ENCODE results near the gene HYOU1. TPM values are rescaled to one million over a fixed set of nuclear protein-coding genes. Genes with fewer than 3 reads are reported as not detected.
"Not testable (repeated sequence)": the region's sequence is repeated elsewhere in the genome, so short reads cannot be mapped to it uniquely, and the experiment has no call there.

HYOU1 gene, protein sequence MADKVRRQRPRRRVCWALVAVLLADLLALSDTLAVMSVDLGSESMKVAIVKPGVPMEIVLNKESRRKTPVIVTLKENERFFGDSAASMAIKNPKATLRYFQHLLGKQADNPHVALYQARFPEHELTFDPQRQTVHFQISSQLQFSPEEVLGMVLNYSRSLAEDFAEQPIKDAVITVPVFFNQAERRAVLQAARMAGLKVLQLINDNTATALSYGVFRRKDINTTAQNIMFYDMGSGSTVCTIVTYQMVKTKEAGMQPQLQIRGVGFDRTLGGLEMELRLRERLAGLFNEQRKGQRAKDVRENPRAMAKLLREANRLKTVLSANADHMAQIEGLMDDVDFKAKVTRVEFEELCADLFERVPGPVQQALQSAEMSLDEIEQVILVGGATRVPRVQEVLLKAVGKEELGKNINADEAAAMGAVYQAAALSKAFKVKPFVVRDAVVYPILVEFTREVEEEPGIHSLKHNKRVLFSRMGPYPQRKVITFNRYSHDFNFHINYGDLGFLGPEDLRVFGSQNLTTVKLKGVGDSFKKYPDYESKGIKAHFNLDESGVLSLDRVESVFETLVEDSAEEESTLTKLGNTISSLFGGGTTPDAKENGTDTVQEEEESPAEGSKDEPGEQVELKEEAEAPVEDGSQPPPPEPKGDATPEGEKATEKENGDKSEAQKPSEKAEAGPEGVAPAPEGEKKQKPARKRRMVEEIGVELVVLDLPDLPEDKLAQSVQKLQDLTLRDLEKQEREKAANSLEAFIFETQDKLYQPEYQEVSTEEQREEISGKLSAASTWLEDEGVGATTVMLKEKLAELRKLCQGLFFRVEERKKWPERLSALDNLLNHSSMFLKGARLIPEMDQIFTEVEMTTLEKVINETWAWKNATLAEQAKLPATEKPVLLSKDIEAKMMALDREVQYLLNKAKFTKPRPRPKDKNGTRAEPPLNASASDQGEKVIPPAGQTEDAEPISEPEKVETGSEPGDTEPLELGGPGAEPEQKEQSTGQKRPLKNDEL
- total RNA-seq: 10 to 100 TPM; 70.8 to 84.5 TPM
- 10 to 100 TPM; 90.3 to 93.9 TPM for polyA plus RNA-seq (ENCODE audit: insufficient read length in 2 of 2)
- long read RNA-seq, donor 1, full-length matches to known transcripts: 8 of 8 reads
- long read RNA-seq, donor 1, partial matches to known transcripts: 0 of 8 reads
- long read RNA-seq, donor 1, other reads (novel, unspliced or antisense): 0 of 8 reads
- long read RNA-seq, donor 2, full-length matches to known transcripts: 2 of 2 reads
- long read RNA-seq, donor 2, partial matches to known transcripts: 0 of 2 reads
- long read RNA-seq, donor 2, other reads (novel, unspliced or antisense): 0 of 2 reads
- long read RNA-seq, donor 3, partial matches to known transcripts: 0 of 2 reads
- long read RNA-seq, donor 3, other reads (novel, unspliced or antisense): 0 of 2 reads
- long read RNA-seq, donor 4, partial matches to known transcripts: 5 of 6 reads
- long read RNA-seq, donor 4, other reads (novel, unspliced or antisense): 0 of 6 reads

GRCh38 chr11:119057000-119057769 is at the start of gene HYOU1:
Gene HYOU1, minus strand, starts transcription at chr11:119057205. Its CDS starts 1,045 bp downstream, at chr11:119056160.
- Histone ChIP-seq H3K27ac (ENCODE audit: low read depth, low read length) (peak within 1 kb of the TSS; percentile 92), H3K9me3 (ENCODE audit: control insufficient read depth, insufficient read depth, low read length) (no peaks in the 10 kb centered on the region), H3K4me3 (ENCODE audit: low read depth, low read length) (peak within 1 kb of the TSS; percentile 93), H3K27me3 (ENCODE audit: control insufficient read depth, insufficient read depth, low read length) (no peaks in the 10 kb centered on the region), H3K4me1 (ENCODE audit: control insufficient read depth, insufficient read depth, low read length) (peaks cover 21% of the 10 kb centered on the region), H3K36me3 (ENCODE audit: control insufficient read depth, insufficient read depth, low read length) (peaks cover 36% of the 10 kb centered on the region)
- DNase-seq (ENCODE audit: low read depth in 4 of 6, low spot score in 6 of 6): peak; percentile 77 to 99 (median 95)
- under 1% methylated on average over 79 of the region's 79 CpGs for WGBS (ENCODE audit: insufficient coverage)

- H3K4me3 ChIP-seq (ENCODE audit: low read depth, low read length): no peak overlapping the region
- H3K27ac ChIP-seq (ENCODE audit: low read depth, low read length): no peak overlapping the region
Measured at GRCh38 chr11:119103793-119104192, 46.8 kb upstream of the HYOU1 start.

GRCh38 chr11:119103161-119103664 is 46.2 kb upstream of the HYOU1 start:
- WGBS (ENCODE audit: insufficient coverage): 94% methylated on average over 14 of the region's 18 CpGs
- H3K36me3 ChIP-seq (ENCODE audit: control insufficient read depth, insufficient read depth, low read length); DNase-seq (ENCODE audit: low read depth in 4 of 6, low spot score in 6 of 6); H3K9me3 ChIP-seq (ENCODE audit: control insufficient read depth, insufficient read depth, low read length); H3K27me3 ChIP-seq (ENCODE audit: control insufficient read depth, insufficient read depth, low read length): not testable (repeated sequence)
- H3K4me1 ChIP-seq (ENCODE audit: control insufficient read depth, insufficient read depth, low read length): peaks cover 35% of the 10 kb centered on the region
- peak overlapping the region; percentile 98 for H3K27ac ChIP-seq (ENCODE audit: low read depth, low read length)
- H3K4me3 ChIP-seq (ENCODE audit: low read depth, low read length): peak overlapping the region; percentile 95

More at GRCh38 chr11:119103793-119104192, 46.8 kb upstream of the HYOU1 start:
- no peaks in the 10 kb centered on the region for H3K9me3 ChIP-seq (ENCODE audit: control insufficient read depth, insufficient read depth, low read length)
- H3K4me1 ChIP-seq (ENCODE audit: control insufficient read depth, insufficient read depth, low read length): peaks cover 41% of the 10 kb centered on the region
- peak in 1 of 6 donors; percentile 12 for DNase-seq (ENCODE audit: low read depth in 4 of 6, low spot score in 6 of 6)
- no peaks in the 10 kb centered on the region for H3K27me3 ChIP-seq (ENCODE audit: control insufficient read depth, insufficient read depth, low read length)
- WGBS (ENCODE audit: insufficient coverage): no CpG with 5 or more reads among the region's 4 CpGs
- H3K36me3 ChIP-seq (ENCODE audit: control insufficient read depth, insufficient read depth, low read length): no peaks in the 10 kb centered on the region

- H3K4me3 ChIP-seq (ENCODE audit: low read depth, low read length): peak within 1 kb of the TSS; percentile 95
- peak within 1 kb of the TSS; percentile 98 for H3K27ac ChIP-seq (ENCODE audit: low read depth, low read length)
- no peaks in the 10 kb centered on the region for H3K27me3 ChIP-seq (ENCODE audit: control insufficient read depth, insufficient read depth, low read length)
- H3K36me3 ChIP-seq (ENCODE audit: control insufficient read depth, insufficient read depth, low read length): peaks cover 13% of the 10 kb centered on the region
- 0% methylated on average over 30 of the region's 32 CpGs for WGBS (ENCODE audit: insufficient coverage)
- peaks cover 30% of the 10 kb centered on the region for H3K4me1 ChIP-seq (ENCODE audit: control insufficient read depth, insufficient read depth, low read length)
- DNase-seq (ENCODE audit: low read depth in 4 of 6, low spot score in 6 of 6): peak; percentile 86 to 99 (median 96)
- H3K9me3 ChIP-seq (ENCODE audit: control insufficient read depth, insufficient read depth, low read length): no peaks in the 10 kb centered on the region
Measured at GRCh38 chr11:119101759-119102423, 44.9 kb upstream of the HYOU1 start, which contains the start of gene DPAGT1. Gene DPAGT1, minus strand, starts transcription at chr11:119101853. Its CDS starts 198 bp downstream, at chr11:119101655.

DNA sequence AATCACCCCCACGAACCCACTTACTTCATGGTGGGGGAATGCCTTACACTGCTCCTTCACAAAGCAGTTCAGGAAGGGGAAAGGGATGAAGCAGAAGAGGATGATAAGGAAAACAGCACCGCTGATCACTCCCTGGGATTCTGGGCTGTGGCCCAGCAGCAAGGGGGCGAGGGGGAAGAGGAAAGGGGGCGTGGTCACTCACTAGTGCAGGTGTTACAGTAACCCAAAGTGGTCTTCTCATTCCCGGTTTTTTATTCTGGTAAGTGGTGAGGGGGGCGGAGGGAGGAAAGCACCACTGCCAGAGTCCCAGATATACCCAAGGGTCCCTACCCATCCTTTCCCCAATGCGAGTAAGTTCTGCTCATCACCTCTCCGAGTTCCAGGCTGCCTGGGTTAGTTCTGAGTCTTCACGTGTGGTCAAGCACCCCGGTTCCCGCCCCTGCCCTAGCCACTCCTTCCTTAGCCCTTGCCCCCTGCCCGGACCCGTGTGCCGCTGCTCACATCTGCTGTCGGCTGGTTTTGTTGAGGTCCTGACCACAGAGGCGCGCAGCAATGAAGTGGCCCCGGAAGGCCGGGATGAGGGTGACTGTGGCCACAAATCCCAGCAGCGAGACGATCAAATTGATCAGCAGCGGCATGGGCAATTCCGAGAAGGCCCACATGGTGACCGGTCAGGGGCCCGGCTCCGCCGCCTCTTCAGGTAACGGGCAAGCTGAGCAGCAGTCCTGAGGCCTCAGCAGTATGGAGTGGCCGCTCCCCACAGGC is 44.2 kb upstream of the HYOU1 start:
- WGBS (ENCODE audit: insufficient coverage): 0% methylated on average over 26 of the region's 29 CpGs
- Histone ChIP-seq H3K27ac (ENCODE audit: low read depth, low read length) (peak overlapping the region; percentile 98), H3K9me3 (ENCODE audit: control insufficient read depth, insufficient read depth, low read length) (no peaks in the 10 kb centered on the region), H3K4me3 (ENCODE audit: low read depth, low read length) (peak overlapping the region; percentile 95), H3K36me3 (ENCODE audit: control insufficient read depth, insufficient read depth, low read length) (peaks cover 18% of the 10 kb centered on the region), H3K4me1 (ENCODE audit: control insufficient read depth, insufficient read depth, low read length) (peaks cover 23% of the 10 kb centered on the region), H3K27me3 (ENCODE audit: control insufficient read depth, insufficient read depth, low read length) (no peaks in the 10 kb centered on the region)
- DNase-seq (ENCODE audit: low read depth in 4 of 6, low spot score in 6 of 6): no peak

GRCh38 chr11:119100246-119100970 is 43.4 kb upstream of the HYOU1 start:
- H3K27me3 ChIP-seq (ENCODE audit: control insufficient read depth, insufficient read depth, low read length): no peaks in the 10 kb centered on the region
- peaks cover 18% of the 10 kb centered on the region for H3K36me3 ChIP-seq (ENCODE audit: control insufficient read depth, insufficient read depth, low read length)
- 47% methylated on average over 10 of the region's 11 CpGs for WGBS (ENCODE audit: insufficient coverage)
- H3K9me3 ChIP-seq (ENCODE audit: control insufficient read depth, insufficient read depth, low read length): no peaks in the 10 kb centered on the region
- H3K4me3 ChIP-seq (ENCODE audit: low read depth, low read length): peak overlapping the region; percentile 95
- DNase-seq (ENCODE audit: low read depth in 4 of 6, low spot score in 6 of 6): peak in 1 of 6 donors; percentile 42
- H3K27ac ChIP-seq (ENCODE audit: low read depth, low read length): no peak overlapping the region
- peaks cover 30% of the 10 kb centered on the region for H3K4me1 ChIP-seq (ENCODE audit: control insufficient read depth, insufficient read depth, low read length)

DNA sequence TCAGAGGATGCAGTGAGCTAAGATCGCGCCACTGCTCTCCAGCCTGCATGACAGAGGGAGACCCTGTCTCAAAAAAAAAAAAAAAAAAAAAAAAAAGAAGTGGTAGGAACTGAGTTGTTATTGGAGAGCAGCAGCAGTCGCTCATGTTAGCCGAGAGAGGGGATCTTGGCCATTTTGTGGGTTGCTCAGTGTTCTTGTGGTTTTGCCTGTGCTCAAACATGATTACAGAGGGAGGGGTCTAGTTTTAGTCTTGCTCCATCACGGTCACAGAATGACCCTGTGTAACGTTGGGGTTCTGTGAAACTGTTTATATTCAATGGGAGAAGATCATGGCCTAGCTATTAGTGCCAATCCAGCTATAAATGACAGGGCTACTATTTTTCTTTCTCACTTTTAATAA is 42.7 kb upstream of the HYOU1 start:
- no peak for DNase-seq (ENCODE audit: low read depth in 4 of 6, low spot score in 6 of 6)
- Histone ChIP-seq H3K36me3 (ENCODE audit: control insufficient read depth, insufficient read depth, low read length) (peaks cover 18% of the 10 kb centered on the region), H3K27ac (ENCODE audit: low read depth, low read length) (no peak overlapping the region), H3K27me3 (ENCODE audit: control insufficient read depth, insufficient read depth, low read length) (no peaks in the 10 kb centered on the region), H3K9me3 (ENCODE audit: control insufficient read depth, insufficient read depth, low read length) (no peaks in the 10 kb centered on the region), H3K4me1 (ENCODE audit: control insufficient read depth, insufficient read depth, low read length) (peaks cover 30% of the 10 kb centered on the region), H3K4me3 (ENCODE audit: low read depth, low read length) (no peak overlapping the region)
- whole genome bisulfite sequencing (ENCODE audit: insufficient coverage): 93% methylated on average over 4 of the region's 6 CpGs

All from spinal cord (tissue), 10 donors.